ENCODE data around the gene DBN1. TPM values are rescaled to one million over a fixed set of nuclear protein-coding genes. Genes with fewer than 3 reads are reported as not detected.

The DBN1 gene
- total RNA-seq, 4 donors from 2014 or later = 89.8 to 139 (median 111) TPM

GRCh38 chr5:177474002-177474476 is 605 bp upstream of the DBN1 start:
- no peak for DNase-seq (ENCODE audit: low spot score in 2 of 2)
- H3K4me1 ChIP-seq = peaks cover 0 to 86% (median 30%) of the 10 kb centered on the region in 4 donors
- TF ChIP-seq POLR2A (IDR thresholded peaks at IDR 0.05) (no peak), CTCF (IDR thresholded peaks at IDR 0.05) (no peak), EP300 (IDR thresholded peaks at IDR 0.05) (no peak)
- peak overlapping the region in 2 of 4 donors; percentile 69 to 74 for H3K4me3 ChIP-seq
- no peaks in the 10 kb centered on the region for H3K27me3 ChIP-seq
- H3K36me3 ChIP-seq = no peaks in the 10 kb centered on the region
- 32 to 46% methylated on average over 7 of the region's 7 CpGs for WGBS, 2 donors
- H3K27ac ChIP-seq = peak overlapping the region; percentile 68 to 97 (median 88)
- no peaks in the 10 kb centered on the region for H3K9me3 ChIP-seq

- H3K27ac ChIP-seq = peak overlapping the region; percentile 68 to 97 (median 88)
- no peaks in the 10 kb centered on the region for H3K27me3 ChIP-seq
- H3K4me1 ChIP-seq = peaks cover 0 to 79% (median 23%) of the 10 kb centered on the region in 4 donors
- peak overlapping the region; percentile 69 to 85 (median 76) for H3K4me3 ChIP-seq
- H3K36me3 ChIP-seq = peaks cover 0 to 8% (median 0%) of the 10 kb centered on the region in 3 donors
- no peak for DNase-seq (ENCODE audit: low spot score in 2 of 2)
- 1 to 8% methylated on average over 8 to 42 of the region's 93 CpGs for WGBS, 2 donors
- TF ChIP-seq POLR2A (IDR thresholded peaks at IDR 0.05) (no peak), EP300 (IDR thresholded peaks at IDR 0.05) (no peak), CTCF (IDR thresholded peaks at IDR 0.05) (no peak)
- no peaks in the 10 kb centered on the region for H3K9me3 ChIP-seq
These were observed 683 bp downstream of the DBN1 start for GRCh38 chr5:177472460-177473442.

GRCh38 chr5:177471610-177472356 is 1.7 kb downstream of the DBN1 start:
- peak; percentile 64 to 73 for DNase-seq (ENCODE audit: low spot score in 2 of 2)
- H3K27ac ChIP-seq = peak overlapping the region; percentile 49 to 97 (median 88)
- H3K27me3 ChIP-seq = no peaks in the 10 kb centered on the region
- 49 to 61% methylated on average over 7 to 14 of the region's 14 CpGs for WGBS, 2 donors
- peak overlapping the region; percentile 69 to 77 (median 76) for H3K4me3 ChIP-seq
- H3K9me3 ChIP-seq = no peaks in the 10 kb centered on the region
- H3K4me1 ChIP-seq = peaks cover 0 to 70% (median 23%) of the 10 kb centered on the region in 4 donors
- no peak for TF ChIP-seq CTCF (IDR thresholded peaks at IDR 0.05)
- no peak for TF ChIP-seq POLR2A (IDR thresholded peaks at IDR 0.05)
- peaks cover 0 to 18% (median 2%) of the 10 kb centered on the region in 3 donors for H3K36me3 ChIP-seq

- no peaks in the 10 kb centered on the region for H3K9me3 ChIP-seq
- H3K27me3 ChIP-seq = no peaks in the 10 kb centered on the region
- H3K4me1 ChIP-seq = peaks cover 0 to 62% (median 23%) of the 10 kb centered on the region in 4 donors
- H3K4me3 ChIP-seq = no peak overlapping the region
- DNase-seq (ENCODE audit: low spot score in 2 of 2) = no peak
- WGBS, 2 donors = 78 to 80% methylated on average over 9 to 10 of the region's 10 CpGs
- peak overlapping the region in 3 of 4 donors; percentile 12 to 97 (median 93) for H3K27ac ChIP-seq
- H3K36me3 ChIP-seq = peaks cover 0 to 26% (median 4%) of the 10 kb centered on the region in 3 donors
- TF ChIP-seq CTCF (IDR thresholded peaks at IDR 0.05) = no peak
- no peak for TF ChIP-seq EP300 (IDR thresholded peaks at IDR 0.05)
- TF ChIP-seq POLR2A (IDR thresholded peaks at IDR 0.05) = no peak
These were observed 2.5 kb downstream of the DBN1 start for GRCh38 chr5:177470759-177471536.

Data from tibial nerve (tissue), 4 donors.